Measurements from ENCODE around the gene TNP2. TPM values are rescaled to one million over a fixed set of nuclear protein-coding genes. Genes with fewer than 3 reads are reported as not detected.

TNP2 gene
- total RNA-seq, 1 donor from 2014 or later, result not detected

DNA sequence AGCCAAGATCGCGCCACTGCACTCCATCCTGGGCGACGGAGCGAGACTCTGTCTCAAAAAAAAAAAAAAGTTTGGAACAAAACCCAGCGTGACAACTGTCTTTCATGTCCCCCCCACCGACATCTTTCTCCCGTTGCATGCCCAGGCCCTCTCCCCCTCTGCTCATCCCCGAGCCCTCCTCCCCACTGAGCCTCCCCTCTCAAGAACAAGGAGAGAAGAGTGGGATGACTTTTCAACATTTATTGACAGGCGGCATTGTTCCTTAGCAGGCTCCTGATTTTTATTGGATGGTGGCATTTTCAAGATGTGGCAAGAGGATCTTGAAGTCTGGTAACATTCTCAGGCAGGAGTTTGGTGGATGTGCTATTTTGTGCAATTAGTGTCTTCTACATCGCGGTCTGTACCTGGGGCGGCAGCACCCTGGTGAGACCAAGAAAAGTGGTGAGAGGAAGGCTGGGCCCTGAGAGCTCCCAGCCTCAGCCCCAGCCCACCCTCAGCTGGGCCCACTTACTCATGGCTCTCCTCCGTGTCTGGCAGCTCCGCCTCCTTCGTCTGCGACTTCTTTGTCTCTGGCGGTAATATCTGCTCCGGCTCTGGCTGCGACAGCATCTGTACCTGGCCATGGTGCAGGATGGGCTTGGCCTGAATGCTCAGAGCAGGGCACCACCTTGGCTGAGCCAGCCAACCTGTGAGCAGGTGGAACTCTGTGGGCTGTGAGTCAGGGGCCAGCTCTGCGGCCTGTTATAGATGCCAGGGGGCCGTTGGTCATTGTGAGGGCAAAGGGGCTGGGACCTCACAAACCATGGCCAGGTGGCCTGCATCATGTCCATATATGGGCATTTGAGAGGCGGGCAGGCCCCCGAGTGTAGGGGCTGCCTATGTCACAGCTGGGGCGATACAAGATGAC, 11.7 kb upstream of the TNP2 start, which contains the start of gene PRM1:
TSS of gene PRM1 (minus strand) at position 715 of the 907 bp plus-strand sequence. CDS start at position 623, 92 bp downstream.
- Mint-ChIP-seq H3K36me3 (ENCODE audit: low read depth, unreplicated experiment) (no peaks in the 10 kb centered on the region), H3K4me1 (ENCODE audit: unreplicated experiment) (no peaks in the 10 kb centered on the region), H3K9me3 (ENCODE audit: unreplicated experiment) (no peaks in the 10 kb centered on the region), H3K27me3 (ENCODE audit: unreplicated experiment) (peaks cover 3% of the 10 kb centered on the region), H3K27ac (ENCODE audit: unreplicated experiment) (no peak within 1 kb of the TSS), H3K4me3 (ENCODE audit: unreplicated experiment) (no peak within 1 kb of the TSS)
- TF ChIP-seq, protein P1, sequence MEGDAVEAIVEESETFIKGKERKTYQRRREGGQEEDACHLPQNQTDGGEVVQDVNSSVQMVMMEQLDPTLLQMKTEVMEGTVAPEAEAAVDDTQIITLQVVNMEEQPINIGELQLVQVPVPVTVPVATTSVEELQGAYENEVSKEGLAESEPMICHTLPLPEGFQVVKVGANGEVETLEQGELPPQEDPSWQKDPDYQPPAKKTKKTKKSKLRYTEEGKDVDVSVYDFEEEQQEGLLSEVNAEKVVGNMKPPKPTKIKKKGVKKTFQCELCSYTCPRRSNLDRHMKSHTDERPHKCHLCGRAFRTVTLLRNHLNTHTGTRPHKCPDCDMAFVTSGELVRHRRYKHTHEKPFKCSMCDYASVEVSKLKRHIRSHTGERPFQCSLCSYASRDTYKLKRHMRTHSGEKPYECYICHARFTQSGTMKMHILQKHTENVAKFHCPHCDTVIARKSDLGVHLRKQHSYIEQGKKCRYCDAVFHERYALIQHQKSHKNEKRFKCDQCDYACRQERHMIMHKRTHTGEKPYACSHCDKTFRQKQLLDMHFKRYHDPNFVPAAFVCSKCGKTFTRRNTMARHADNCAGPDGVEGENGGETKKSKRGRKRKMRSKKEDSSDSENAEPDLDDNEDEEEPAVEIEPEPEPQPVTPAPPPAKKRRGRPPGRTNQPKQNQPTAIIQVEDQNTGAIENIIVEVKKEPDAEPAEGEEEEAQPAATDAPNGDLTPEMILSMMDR (IDR thresholded peaks at IDR 0.05; ENCODE audit: unreplicated experiment), result no peak
- no peak for DNase-seq (ENCODE audit: low spot score)

DNA sequence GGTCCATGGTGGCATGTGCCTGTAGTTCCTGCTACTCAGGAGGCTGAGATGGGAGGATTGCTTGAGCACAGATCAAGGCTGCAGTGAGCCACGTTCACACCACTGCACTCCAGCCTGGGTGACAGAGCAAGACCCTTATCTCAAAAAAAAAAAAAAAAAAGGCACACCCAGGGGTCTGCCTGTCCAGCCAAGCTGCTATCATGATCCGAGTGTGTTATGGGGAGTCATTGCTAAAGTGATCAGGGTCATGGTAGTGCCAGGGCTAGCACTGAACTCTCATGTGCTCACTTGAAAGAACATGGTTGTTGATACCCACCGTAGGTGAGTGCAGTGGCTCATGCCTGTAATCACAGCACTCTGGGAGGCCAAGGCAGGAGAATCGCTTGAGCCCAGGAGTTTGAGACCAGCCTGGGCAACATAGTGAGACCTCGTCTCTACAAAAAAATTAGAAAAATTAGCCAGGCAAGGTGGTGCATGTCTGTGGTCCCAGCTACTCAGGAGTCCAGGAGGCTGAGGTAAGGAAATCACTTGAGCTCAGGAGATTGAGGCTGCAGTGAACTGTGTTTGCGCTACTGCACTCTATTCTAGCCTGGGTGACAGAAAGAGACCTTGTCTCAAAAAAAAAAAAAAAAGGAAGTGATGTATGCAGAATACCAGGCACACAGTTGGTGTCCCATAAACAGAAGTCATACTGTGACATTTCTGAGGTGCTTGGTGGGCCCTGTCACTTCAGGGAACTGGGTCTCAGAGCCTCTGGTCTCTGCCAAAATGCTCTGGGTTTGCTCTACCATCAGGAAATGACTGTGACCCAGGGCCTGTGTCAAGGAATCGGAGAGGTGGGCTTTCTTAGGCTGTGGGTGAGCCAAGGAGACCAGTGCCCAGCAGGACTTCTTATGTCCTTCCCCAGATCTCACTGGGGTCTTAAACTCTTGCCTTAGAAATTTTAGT, 9.8 kb upstream of the TNP2 start:
- H3K9me3 Mint-ChIP-seq (ENCODE audit: unreplicated experiment), result no peaks in the 10 kb centered on the region
- H3K4me3 Mint-ChIP-seq (ENCODE audit: unreplicated experiment), result no peak overlapping the region
- no peaks in the 10 kb centered on the region for H3K36me3 Mint-ChIP-seq (ENCODE audit: low read depth, unreplicated experiment)
- no peak for DNase-seq (ENCODE audit: low spot score)
- no peaks in the 10 kb centered on the region for H3K4me1 Mint-ChIP-seq (ENCODE audit: unreplicated experiment)
- TF ChIP-seq, protein P1 (IDR thresholded peaks at IDR 0.05; ENCODE audit: unreplicated experiment), result no peak
- H3K27me3 Mint-ChIP-seq (ENCODE audit: unreplicated experiment), result peaks cover 3% of the 10 kb centered on the region
- no peak overlapping the region for H3K27ac Mint-ChIP-seq (ENCODE audit: unreplicated experiment)

DNA sequence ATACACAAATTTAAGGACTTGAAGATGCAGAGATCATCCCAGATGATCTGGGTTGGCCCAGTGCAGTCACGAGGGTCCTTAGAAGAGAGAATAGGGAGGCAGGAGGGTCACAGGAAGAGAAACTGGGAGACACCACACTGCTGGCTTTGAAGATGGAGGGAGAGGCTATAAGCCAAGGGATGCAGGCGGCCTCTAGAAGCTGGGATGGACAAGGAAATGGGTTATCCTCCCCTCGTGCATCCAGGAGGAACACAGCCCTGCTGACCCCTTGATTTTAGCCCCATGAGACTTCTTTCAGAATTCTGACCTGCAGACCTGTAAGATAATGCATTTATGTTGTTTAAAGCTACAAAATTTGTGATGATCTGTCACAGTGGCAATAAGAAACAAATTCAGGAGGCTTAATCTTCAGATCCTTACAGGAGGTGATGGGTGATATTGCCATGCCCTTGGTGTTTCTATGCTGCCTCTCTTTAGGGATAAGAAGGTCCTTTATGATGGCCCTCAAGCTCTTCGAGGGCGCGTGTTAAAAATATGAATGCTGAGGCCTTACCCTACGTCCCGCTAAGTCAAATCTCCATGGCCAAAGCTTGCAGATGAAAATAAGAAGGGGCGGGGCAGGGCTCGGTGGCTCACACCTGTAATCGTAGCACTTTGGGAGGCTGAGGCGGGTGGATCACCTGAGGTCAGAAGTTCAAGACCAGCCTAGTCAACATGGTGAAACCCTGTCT, 8.6 kb upstream of the TNP2 start:
- Mint-ChIP-seq H3K4me3 (ENCODE audit: unreplicated experiment) (no peak overlapping the region), H3K36me3 (ENCODE audit: low read depth, unreplicated experiment) (no peaks in the 10 kb centered on the region), H3K9me3 (ENCODE audit: unreplicated experiment) (no peaks in the 10 kb centered on the region), H3K27me3 (ENCODE audit: unreplicated experiment) (peaks cover 3% of the 10 kb centered on the region), H3K27ac (ENCODE audit: unreplicated experiment) (no peak overlapping the region), H3K4me1 (ENCODE audit: unreplicated experiment) (no peaks in the 10 kb centered on the region)
- TF ChIP-seq, protein P1 (IDR thresholded peaks at IDR 0.05; ENCODE audit: unreplicated experiment), result no peak
- no peak for DNase-seq (ENCODE audit: low spot score)

DNA sequence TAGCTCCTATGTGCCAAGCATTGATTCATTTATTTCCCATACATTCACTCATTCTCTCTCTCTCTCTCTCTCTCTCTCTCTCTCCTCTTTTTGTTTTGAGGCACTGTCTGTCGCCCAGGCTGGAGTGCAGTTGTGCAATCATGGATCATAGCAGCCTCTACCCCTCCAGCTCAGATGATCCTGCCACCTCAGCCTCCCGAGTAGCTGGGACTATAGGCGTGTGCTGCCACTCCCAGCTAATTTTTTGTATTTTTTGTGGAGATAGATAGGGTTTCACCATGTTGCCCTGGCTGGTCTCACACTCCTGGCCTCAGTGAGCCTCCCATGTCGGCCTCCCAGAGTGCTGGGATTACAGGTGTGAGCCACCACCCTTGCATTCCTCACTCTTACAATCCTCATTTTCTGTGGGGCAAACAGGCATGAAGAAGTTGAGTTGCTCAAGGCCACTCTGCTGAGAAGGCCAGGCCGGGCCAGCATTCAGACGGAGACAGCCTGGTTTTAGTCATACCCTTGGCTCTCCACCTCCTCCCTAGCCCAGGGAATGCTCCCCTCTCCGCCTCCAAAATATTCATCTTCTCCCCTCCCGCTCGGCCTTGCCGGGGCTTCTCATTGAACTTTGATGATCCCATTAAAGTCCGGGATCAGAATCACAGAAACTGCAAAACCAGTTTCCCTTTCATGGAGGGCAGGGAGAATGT, 7.9 kb upstream of the TNP2 start:
- Mint-ChIP-seq H3K4me3 (ENCODE audit: unreplicated experiment) (no peak overlapping the region), H3K9me3 (ENCODE audit: unreplicated experiment) (no peaks in the 10 kb centered on the region), H3K36me3 (ENCODE audit: low read depth, unreplicated experiment) (no peaks in the 10 kb centered on the region), H3K27me3 (ENCODE audit: unreplicated experiment) (peaks cover 4% of the 10 kb centered on the region), H3K27ac (ENCODE audit: unreplicated experiment) (no peak overlapping the region), H3K4me1 (ENCODE audit: unreplicated experiment) (no peaks in the 10 kb centered on the region)
- TF ChIP-seq, protein P1 (IDR thresholded peaks at IDR 0.05; ENCODE audit: unreplicated experiment), result no peak
- no peak for DNase-seq (ENCODE audit: low spot score)
